Right lobe of liver (tissue), 6 donors: ENCODE data around the gene MYEOV. TPM values are rescaled to one million over a fixed set of nuclear protein-coding genes. Genes with fewer than 3 reads are reported as not detected.

Experiments
- ATAC-seq, 4 donors: fragments of 200-7000 bp; cut with Tn5 transposase; one replicate each; pipeline ENCODE4 v1.9.1; 2020; ENCODE audit warnings: mild to moderate bottlenecking in 4 of 4, moderate library complexity in 4 of 4
- DNase-seq, 3 donors: peaks; one replicate each; pipeline ENCODE4 v3.0.0-alpha.2; 2020
- H3K27ac ChIP-seq, 3 donors: fragments of 200-600 bp; one replicate each; pipeline ENCODE4 v1.8.0; 2022
- H3K27me3 ChIP-seq, 2 donors: fragments of 200-600 bp; one replicate each; pipeline ENCODE4 v1.8.0; 2022
- H3K36me3 ChIP-seq, 4 donors: fragments of 200-600 bp; sonication (generic) in 1 of 4; one replicate each; pipeline versions ENCODE4 v1.5.1 to v1.8.0; 2017 to 2022; ENCODE audit warnings: control low read depth in 1 of 4
- H3K4me1 ChIP-seq, 4 donors: fragments of 200-600 bp; sonication (generic) in 1 of 4; one replicate each; pipeline versions ENCODE4 v1.5.1 to v1.8.0; 2017 to 2022; ENCODE audit warnings: control low read depth in 1 of 4
- H3K4me3 ChIP-seq, 3 donors: fragments of 200-600 bp; one replicate each; pipeline ENCODE4 v1.8.0; 2022
- H3K9me3 ChIP-seq, 4 donors: fragments of 200-600 bp; sonication (generic) in 1 of 4; one replicate each; pipeline versions ENCODE4 v1.5.1 to v1.8.0; 2017 to 2022; ENCODE audit warnings: control low read depth in 1 of 4
- POLR2A ChIP-seq: fragments of 450-650 bp; IDR thresholded peaks from one replicate; pipeline ENCODE4 v1.6.1; 2017; ENCODE audit warnings: antibody characterized with exemption, mild to moderate bottlenecking
- WGBS: methylation state at CpG from one replicate; pipeline ENCODE4 v1.1.6; 2018; ENCODE audit warnings: low coverage, low lambda C conversion rate; ENCODE audit not compliant: insufficient coverage; ENCODE audit errors: missing lambda C conversion rate; 5-methylcytosine and 5-hydroxymethylcytosine counted together
- intact Hi-C, 2 donors: fragments of 100-400 bp; cut with DNase I; formaldehyde crosslinking; loops; one replicate each; pipeline versions ENCODE4 v1.11.2 to v1.14.1; 2022
- total RNA-seq, 6 experiments: library from RNA; depleted of rRNA in 2 of 6; stranded (reverse); fragments of >200 nt in 2 of 6; fragmentation: NEBNext Ultra II Directional in 3 of 6; extraction: Animal tissue kit (Norgen Biotek cat#: 25700) in 3 of 6; gene quantifications; one replicate each; pipeline versions ENCODE4 v1.1.0 to v1.2.4, GENCODE V29; 2016 to 2023
- TF ChIP-seq, protein P1 (sequence below), 4 donors: fragments of 200-600 bp in 3 of 4; fragments of 450-650 bp in 1 of 4; IDR thresholded peaks; one replicate each; pipeline versions ENCODE4 v1.5.1 to v1.8.0; 2016 to 2022; ENCODE audit warnings: antibody characterized with exemption in 4 of 4, mild to moderate bottlenecking in 2 of 4
- donor health status: DM: no; HTN: yes; CAD: no.
- donor health status: DM: no; HTN: no; CAD: no.
- donor health status: DM: no; HTN: no; CAD: no.
- donor health status: DM: no; HTN: yes; CAD: no.
- donor health status: DM: no; HTN: yes; CAD: no.

The MYEOV gene
- total RNA-seq, 6 experiments from 2014 or later, result 0.25 to 1.2 (median 0.70) TPM; not detected in 2

- H3K4me1 ChIP-seq, result no peaks in the 10 kb centered on the region
- H3K27me3 ChIP-seq, result no peaks in the 10 kb centered on the region
- ATAC-seq, result peak in 1 of 4 donors; percentile 27
- TF ChIP-seq, protein P1, sequence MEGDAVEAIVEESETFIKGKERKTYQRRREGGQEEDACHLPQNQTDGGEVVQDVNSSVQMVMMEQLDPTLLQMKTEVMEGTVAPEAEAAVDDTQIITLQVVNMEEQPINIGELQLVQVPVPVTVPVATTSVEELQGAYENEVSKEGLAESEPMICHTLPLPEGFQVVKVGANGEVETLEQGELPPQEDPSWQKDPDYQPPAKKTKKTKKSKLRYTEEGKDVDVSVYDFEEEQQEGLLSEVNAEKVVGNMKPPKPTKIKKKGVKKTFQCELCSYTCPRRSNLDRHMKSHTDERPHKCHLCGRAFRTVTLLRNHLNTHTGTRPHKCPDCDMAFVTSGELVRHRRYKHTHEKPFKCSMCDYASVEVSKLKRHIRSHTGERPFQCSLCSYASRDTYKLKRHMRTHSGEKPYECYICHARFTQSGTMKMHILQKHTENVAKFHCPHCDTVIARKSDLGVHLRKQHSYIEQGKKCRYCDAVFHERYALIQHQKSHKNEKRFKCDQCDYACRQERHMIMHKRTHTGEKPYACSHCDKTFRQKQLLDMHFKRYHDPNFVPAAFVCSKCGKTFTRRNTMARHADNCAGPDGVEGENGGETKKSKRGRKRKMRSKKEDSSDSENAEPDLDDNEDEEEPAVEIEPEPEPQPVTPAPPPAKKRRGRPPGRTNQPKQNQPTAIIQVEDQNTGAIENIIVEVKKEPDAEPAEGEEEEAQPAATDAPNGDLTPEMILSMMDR (IDR thresholded peaks at IDR 0.05), result no peak
- no peak for TF ChIP-seq POLR2A
- no peak overlapping the region for H3K4me3 ChIP-seq
- 63% methylated on average over 4 of the region's 6 CpGs for WGBS
- H3K27ac ChIP-seq, result no peak overlapping the region
- no peak for DNase-seq
- intact Hi-C loops, result no loop called here
- no peaks in the 10 kb centered on the region for H3K9me3 ChIP-seq
- no peaks in the 10 kb centered on the region for H3K36me3 ChIP-seq
Observed at GRCh38 chr11:69280994-69281393, 13.0 kb upstream of the MYEOV start.

DNA sequence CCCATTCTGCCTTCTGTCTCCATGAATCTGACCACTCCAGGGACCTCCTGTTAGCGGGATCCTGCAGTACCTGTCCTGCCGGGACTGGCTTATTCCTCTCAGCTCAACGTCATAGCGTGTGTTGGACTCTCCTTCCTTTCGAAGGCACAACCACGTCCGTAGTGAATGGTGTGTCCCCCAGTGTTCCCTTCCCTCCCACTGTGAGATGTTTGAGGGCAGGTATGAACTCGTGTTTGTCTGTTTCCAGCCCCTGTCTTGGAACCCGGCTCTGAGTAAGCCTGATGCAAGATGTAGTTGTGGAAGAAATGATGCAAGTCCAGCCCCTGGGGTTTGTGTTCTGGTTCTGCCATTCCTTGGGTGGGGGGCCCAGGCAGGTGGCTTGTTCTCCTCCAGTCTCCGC, 10.5 kb upstream of the MYEOV start:
- Histone ChIP-seq H3K4me1 (no peaks in the 10 kb centered on the region), H3K27me3 (no peaks in the 10 kb centered on the region), H3K36me3 (no peaks in the 10 kb centered on the region), H3K27ac (no peak overlapping the region), H3K9me3 (no peaks in the 10 kb centered on the region), H3K4me3 (no peak overlapping the region)
- DNase-seq, result no peak
- TF ChIP-seq POLR2A, result no peak
- TF ChIP-seq, protein P1 (IDR thresholded peaks at IDR 0.05), result no peak
- WGBS, result 100% methylated on average over 1 of the region's 10 CpGs
- ATAC-seq, result no peak
- intact Hi-C loops, result no loop called here

- no peaks in the 10 kb centered on the region for H3K4me1 ChIP-seq
- TF ChIP-seq POLR2A, result no peak
- TF ChIP-seq, protein P1 (IDR thresholded peaks at IDR 0.05), result no peak
- H3K4me3 ChIP-seq, result no peak overlapping the region
- intact Hi-C loops, result no loop called here
- no peak for ATAC-seq
- no peaks in the 10 kb centered on the region for H3K27me3 ChIP-seq
- no peak for DNase-seq
- no peaks in the 10 kb centered on the region for H3K36me3 ChIP-seq
- 100% methylated on average over 2 of the region's 9 CpGs for WGBS
- H3K27ac ChIP-seq, result no peak overlapping the region
- no peaks in the 10 kb centered on the region for H3K9me3 ChIP-seq
Observed at GRCh38 chr11:69284081-69284511, 9.9 kb upstream of the MYEOV start.

- WGBS, result 82% methylated on average over 3 of the region's 11 CpGs
- intact Hi-C loops, result no loop called here
Observed at GRCh38 chr11:69285091-69285490, 8.9 kb upstream of the MYEOV start.

More at GRCh38 chr11:69285091-69285490, 8.9 kb upstream of the MYEOV start:
- DNase-seq (no peak), ATAC-seq (no peak)
- Histone ChIP-seq H3K27me3 (no peaks in the 10 kb centered on the region), H3K4me3 (no peak overlapping the region), H3K9me3 (no peaks in the 10 kb centered on the region), H3K4me1 (no peaks in the 10 kb centered on the region), H3K36me3 (no peaks in the 10 kb centered on the region), H3K27ac (no peak overlapping the region)
- TF ChIP-seq POLR2A, result no peak
- TF ChIP-seq, protein P1 (IDR thresholded peaks at IDR 0.05), result no peak
